GM21381 (cell line): ENCODE results near the gene SYNE3.

ENCODE experiments used
- ATAC-seq: cut with Tn5 transposase; IDR thresholded peaks from one replicate; pipeline ENCODE4 v1.9.1; 2021; ENCODE audit warnings: mild to moderate bottlenecking, moderate library complexity; ENCODE audit not compliant: unreplicated experiment

Gene SYNE3

DNA sequence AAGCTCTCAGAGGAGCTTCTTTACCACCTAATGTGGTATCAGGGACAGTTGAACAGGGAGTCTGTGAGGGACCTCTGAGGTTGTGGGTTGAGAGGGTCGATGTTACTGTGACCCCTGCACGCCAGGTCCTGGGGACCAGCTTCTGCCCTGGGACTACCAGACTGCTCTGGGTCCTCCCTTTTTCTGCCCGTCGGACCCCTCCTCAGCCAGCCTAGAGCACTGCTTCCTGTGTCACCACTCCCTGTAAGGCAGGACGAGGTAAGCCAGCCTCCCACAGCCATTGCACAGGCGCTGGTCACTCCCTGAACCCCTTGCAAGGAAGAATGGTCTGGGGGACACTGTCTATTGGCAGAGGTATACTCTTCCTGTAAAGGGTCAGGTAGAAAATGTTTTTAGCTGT is 38.1 kb downstream of the SYNE3 start:
- no peak for ATAC-seq

DNA sequence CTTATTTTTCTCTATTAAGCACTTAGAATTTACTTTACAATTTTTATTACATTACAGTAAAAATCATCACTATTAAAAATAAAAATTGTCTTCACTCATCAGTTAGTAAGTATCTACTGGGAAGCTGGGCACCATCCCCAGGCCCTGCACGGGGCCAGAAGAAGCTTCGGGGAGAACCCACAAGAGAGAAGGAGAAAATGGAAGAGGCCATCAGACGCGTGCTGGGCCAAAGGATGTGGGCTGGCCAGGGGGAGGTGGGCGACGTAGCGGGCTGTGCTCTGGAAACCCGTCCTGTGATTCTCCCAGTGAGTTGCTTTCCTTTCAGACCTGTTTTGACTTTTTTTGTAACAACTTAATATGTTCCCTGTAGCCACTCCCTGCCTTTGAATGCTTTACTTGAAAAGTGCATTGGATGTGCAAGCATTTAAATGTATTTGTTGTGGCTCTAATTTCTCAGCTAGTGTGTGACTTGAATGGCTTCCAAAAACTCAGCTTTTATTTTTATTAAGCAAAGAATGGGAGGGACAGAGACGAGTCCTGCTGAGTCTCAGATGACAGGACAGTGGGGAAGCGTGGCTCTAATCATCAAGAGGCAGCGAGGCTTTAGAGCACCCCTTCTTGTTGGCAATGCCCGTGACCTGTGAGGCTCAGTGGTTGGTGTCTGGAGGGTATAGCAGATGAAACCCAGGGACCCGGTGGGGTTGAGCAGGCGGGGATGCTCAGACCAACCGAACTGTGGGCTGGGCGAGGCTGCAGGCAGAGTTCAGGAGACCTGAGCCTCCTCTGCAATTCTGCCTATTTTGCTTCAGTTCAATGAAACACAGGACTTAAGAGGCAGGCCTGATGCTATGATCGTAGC is 38.8 kb downstream of the SYNE3 start:
- ATAC-seq: no peak

DNA sequence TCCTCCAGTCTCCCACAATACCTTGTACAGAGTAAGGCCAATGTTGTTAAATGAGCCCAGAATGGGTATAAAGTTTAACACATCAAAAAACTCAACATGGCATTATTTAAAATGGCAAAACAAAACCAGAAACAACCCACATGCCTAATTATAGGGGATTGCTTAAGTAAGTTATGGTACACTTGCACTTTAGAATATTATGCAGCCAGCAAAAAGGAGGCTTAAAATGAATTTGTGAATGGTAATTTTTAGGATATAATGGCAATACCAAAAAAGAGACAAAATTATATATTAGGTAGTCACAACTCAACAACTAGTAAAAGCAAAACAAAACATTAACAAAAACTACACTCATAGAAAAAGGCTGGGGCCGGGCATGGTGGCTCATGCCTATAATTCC is 39.7 kb downstream of the SYNE3 start:
- no peak for ATAC-seq

DNA sequence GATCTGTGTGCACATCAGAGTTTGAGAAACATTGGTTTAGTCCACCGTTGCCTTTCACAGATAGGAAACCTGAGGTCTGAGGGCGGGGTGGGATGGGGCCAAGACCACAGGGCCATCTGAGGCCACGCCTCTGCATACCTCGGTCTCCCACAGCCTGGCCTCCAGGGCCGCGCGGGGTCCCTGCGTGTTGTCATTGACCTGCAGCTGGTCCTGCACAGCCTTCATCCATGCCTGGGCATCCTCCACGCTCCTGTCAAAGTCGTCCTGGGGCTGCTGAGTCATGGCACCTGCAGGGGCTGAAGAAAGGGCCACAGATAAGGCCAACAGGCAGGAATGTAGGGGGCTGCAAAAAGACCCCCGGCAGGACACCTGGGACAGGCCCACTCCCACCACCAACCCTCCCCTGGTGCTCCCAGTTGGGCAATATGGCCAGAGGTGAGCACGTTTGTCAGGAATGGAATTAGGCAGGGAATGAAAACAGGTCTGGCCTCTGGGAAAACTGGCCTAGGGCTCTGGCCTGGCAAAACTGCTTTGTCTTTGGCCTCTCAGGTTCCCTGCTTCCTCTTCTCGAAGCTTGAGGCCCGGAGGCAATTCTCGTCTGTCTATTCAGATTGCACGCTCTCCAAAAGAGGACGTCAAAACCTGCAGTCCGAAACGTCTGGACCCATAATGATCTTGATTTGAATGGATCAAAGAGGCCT is 40.8 kb downstream of the SYNE3 start:
- ATAC-seq: no peak

DNA sequence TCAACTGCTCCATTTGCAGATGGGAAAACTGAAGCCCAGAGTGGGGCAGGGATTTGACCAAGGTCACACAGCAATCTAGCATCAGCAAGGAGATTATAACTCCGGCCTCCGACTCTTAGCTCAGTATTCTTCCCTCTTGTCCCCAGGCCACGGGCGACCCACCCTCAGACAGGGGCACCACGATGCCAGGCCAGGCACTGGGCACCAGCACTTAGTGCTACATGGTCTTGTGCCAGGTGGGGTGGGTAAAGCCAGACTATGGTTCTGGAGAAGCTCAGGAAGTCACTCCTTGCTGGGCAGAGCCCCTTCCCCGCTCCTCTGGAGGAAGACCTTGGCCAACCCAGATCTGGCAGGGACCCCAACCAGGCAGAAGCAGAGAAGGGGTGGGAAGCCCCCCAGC is 41.5 kb downstream of the SYNE3 start:
- no peak for ATAC-seq

DNA sequence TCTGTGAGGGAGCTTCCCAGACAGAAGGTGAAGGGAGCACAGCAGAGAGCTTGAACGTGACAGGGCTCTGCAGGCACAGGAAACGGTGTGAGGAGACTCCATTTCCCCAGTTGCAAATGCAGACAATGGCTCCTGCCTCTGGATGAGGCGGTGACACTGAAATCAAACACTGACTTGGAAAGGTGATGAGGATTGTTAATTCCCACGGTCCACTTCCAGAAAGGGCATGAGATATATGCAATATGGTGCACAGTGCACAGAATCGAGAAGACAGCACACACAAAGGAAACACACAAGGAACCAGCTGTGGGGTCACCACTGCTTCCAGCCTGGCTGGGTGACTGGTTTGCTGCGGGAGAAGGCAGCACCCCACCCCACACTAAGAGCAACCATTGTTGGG is 42.0 kb downstream of the SYNE3 start:
- no peak for ATAC-seq

DNA sequence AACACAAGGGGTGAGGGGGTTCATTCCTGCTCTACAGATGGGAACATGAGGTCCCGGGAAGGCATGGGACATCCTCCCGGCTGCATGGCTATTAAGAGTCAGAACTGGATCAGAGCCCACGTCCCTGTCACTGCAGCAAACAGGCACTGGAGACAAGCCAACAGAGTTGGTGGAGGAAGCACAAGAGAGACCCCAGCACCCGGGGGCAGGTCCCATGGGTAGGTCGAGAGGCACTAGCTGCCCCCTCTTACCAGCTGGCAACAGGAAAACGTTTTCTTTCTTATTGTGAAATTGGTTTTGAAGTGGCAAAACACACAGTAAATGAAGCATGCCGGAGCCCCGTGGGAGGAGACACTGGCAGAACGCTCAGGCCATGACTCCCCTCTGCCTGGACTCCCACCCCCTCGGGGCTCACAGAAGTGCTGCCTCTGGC is 43.6 kb downstream of the SYNE3 start:
- ATAC-seq: no peak

DNA sequence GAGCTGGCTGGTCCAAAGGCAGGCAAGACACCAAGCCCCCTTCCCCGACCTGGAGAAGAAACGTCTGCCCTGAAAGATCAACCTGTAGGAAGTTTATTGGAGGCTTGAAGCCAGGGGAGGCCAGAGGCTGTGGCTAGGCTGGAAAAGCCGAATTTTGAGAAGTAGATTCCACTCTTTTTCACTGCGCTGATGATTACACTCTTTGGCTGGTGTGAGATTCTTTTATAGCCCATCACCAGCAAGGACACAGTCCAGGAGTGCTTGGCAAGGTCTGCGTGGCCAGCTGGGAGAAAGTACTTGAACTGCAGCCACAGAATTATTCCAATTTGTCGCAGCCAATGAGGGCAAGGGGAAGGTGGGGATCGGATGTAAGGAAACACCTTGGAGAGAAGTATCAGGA is 45.0 kb downstream of the SYNE3 start:
- ATAC-seq: no peak

DNA sequence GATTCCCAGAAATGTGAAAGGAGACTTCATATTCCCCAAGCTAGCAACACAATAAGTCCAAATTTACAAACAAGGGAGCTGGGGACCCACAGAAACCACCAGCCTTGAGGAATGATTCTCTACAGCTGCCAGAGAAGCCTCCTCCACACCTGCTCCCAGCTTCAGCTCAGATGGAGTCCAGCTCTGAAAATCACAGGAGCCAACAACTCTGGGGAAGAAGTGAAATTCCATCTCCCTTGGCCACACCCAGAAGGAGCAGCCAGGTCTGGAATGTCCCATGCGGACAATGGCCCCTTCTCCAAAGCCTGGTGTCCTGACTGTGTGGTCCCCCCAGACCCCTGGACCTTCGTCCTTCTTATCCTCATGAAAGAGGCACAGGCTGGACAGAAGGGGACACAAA is 45.4 kb downstream of the SYNE3 start:
- no peak for ATAC-seq

DNA sequence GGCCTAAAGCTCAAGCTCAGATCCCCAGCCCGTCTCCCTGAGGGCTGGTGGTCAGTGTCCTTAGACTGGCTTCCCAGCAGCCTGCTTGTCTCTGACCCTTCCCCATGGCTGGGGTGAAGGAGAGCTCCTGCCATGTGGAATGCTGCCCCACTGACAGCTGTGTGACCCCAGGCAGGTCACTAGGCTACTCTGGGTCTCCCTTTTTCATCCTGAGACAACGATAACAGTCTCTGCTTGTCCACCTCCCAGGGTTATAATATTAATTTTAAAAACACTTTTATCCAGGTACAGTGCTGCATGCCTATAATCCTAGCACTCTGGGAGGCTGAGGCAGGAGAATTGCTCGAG is 47.3 kb downstream of the SYNE3 start:
- no peak for ATAC-seq

DNA sequence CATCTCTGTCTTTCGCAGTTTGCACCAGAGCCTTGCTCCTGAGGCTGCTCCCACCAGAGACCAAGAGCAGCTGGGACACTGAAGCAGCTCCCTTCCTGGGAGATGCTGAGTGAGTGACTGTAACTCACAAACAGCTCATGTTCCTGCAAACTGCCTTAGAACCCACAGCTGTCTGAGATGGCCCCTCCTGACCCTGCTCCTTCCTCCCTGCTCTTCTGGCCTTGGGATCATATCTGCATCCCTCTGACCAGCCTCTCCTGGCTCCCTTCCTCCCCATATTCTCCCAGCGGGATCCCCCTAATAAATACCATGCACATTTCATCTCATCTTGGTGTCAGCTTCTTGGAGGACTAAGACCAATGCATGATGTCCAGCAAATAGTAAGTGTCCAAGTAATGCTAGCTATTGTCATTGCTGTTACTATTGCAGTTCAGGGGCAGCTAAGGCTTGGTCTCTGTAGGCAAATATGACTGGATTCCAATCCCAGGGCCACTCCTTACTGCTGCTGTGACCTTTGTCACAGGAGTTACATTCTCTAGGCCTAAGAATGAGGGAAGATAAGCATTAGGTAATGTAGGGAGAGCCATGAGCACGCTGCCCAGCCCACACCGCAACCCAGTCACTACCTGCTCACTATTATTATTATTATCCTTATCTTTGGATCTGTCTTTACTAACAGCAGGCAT is 47.9 kb downstream of the SYNE3 start:
- ATAC-seq: no peak

DNA sequence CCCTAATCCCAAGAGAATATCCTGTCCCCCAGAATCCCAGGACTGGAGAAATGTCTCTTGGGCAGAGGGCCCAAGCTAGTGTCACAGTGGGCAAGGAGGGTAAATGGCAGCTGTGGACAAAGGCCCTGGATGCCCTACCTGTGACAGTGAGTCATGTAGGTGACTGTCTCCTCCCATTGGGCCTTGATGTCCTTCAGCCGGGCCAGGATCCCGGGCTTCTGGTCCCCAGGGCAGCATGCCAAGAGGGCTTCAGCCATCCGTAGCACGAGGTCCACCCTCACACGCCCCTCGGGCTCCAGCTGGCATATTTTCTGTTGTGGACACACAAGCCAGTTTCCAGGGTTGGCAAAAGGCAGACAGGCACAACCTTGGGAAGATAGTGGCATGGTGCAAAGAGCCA is 48.8 kb downstream of the SYNE3 start:
- ATAC-seq: no peak

DNA sequence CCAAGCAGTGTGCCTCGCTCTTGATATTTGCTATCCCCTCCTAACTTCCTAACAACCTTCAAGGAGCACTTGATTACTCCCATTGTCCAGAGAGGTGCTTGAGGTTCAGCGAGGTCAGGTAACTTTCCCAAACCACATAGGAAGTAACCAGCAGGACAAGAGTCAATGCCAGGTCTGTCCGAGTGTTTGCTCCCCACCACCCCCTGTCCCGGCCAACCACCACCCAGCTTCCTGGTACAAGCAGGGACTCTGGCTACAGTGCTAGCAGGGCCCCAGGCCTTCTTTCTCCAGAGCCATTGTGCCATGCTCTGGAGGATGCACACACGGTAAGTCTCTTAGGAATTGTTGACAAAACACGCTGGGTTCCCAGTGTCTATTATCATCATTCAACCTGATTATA is 49.2 kb downstream of the SYNE3 start:
- no peak for ATAC-seq
